ENCODE results near the gene CALHM1.
"Not testable (repeated sequence)": the region's sequence is repeated elsewhere in the genome, so short reads cannot be mapped to it uniquely, and the experiment has no call there.

CALHM1 gene

DNA sequence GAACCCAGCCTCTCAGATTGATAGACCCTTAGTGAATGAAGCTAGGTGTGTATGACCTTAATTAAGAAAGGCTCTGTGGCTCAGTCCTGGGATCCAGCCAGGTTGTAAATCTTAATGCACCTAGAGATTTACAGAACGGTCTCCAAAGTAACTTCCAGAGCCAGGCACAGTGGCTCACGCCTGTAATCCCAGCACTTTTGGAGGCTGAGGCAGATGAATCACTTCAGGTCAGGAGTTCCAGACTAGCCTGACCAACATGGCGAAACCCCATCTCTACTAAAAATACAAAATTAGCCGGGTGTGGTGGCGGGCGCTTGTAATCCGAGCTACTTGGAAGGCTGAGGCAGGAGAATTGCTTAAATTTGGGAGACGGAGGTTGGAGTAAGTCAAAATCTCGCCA, 30.8 kb downstream of the CALHM1 start:
- no peak for DNase-seq

DNA sequence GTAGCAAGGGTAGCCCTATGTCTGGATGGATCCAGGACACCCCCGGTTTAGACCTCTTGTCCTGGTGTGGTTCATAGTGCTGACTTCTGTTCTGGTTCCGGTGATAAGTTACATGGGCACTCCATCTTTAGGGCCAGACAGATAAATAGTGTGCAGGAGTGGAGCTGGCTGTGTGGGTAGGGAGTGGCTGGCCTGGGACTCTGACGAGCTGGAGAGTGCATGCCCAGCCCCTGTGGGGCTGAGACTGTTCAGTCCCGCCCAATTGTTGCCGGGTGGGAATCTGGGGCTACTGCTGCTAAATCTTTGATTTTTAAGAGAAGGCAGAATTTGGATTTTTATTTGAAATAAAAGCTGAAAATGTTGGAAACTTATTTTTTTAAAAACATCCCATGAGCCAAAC, 35.0 kb downstream of the CALHM1 start:
- DNase-seq, result no peak

DNA sequence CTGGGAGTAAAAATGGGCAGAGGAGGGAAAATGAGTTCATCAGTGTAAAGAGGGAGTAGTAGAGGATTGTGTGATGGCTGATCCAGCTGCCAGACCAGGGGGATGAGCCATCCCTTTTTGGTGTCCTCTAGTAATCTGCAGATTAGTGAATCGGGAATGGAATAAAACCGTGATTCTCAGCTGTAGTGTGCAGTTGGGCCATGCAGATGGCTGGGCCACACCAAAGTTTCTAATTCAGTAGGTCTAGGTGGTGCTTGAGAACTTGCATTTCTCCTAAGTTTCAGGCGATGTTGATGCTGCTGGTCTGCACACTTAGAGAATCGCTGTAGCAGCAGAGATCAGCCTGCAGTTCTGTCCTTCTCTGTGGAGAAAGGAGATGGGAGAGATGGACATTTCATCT, 39.6 kb downstream of the CALHM1 start:
- DNase-seq, result no peak

DNA sequence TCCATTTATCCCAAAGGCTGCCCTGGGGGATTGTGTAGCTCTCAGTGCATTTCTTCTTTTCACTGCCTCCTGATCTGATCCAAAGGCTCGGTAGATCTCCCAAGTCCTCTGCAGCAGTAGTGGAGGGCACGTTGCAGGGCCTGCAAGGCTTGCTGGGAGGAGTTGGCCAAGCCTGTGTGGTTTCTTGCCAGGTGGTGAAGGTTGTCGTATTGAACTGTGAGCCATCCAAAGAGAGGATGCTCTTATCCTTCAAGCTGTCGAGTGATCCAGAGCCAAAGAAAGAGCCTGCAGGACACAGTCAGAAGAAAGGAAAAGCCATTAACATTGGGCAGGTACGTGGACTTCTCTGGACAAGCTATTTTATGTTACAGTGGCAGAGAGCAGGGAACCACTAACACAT, 41.1 kb downstream of the CALHM1 start:
- DNase-seq, result no peak

DNA sequence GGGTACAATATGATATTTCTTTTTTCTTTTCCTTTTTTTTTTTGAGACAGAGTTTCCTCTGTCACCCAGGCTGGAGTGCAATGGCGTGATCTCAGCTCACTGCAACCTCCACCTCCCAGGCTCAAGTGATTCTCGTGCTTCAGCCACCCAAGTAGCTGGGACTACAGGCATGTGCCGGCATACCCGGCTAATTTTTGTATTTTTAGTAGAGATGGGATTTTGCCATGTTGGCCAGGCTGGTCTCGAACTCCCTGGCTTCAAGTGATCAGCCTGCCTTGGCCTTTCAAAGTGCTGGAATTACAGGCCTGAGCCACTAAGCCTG, 41.6 kb downstream of the CALHM1 start:
- DNase-seq, result not testable (repeated sequence)

DNA sequence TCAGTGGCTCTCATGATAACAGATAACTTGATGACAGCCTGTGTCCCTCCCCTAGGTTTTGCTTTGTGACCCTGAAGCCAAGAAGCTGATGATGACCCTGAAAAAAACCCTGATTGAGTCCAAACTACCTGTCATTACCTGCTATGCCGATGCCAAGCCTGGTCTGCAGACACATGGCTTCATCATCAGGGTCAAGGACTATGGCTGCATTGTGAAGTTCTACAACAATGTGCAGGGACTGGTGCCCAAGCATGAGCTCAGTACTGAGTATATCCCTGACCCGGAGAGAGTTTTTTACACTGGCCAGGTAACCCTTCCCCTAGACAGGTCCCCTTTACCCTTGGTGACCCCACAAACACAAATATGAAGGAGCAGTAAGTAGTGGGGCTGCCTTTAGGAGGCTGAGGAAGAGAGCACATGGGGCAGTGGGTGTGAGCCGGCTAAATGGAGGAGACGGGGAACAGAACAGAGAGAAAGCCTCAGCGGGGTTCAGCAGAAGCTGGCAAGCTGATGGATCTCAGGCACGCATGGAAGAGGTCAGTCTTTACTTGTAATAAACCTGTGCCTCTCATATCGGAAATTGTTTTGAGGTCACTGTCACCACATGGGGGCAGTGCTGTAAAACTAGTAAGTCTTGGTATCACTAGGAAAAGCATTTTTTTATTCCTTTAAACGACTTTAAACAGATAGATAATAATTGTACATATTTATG, 42.1 kb downstream of the CALHM1 start:
- peak in 3 of 4 experiments; percentile 18 to 29 (median 25) for DNase-seq

DNA sequence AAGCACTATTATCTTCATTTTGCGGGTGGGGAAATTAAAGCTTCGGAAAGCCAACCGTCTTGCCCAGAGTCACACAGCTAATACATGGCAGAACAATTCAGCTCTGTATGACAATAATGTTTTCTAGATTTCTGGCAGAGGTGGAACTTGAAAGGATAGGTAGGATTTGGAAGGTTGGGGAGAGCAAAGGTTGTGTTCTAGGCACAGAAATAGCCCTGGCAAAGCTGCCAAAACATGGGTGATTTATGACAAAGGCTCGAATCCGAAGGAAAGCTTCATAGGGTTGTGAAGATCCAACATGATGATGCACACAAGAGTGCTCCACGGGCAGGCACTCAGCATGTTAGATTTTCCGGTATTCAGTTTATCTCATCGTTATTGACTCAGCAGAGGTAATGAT, 43.1 kb downstream of the CALHM1 start:
- no peak for DNase-seq

DNA sequence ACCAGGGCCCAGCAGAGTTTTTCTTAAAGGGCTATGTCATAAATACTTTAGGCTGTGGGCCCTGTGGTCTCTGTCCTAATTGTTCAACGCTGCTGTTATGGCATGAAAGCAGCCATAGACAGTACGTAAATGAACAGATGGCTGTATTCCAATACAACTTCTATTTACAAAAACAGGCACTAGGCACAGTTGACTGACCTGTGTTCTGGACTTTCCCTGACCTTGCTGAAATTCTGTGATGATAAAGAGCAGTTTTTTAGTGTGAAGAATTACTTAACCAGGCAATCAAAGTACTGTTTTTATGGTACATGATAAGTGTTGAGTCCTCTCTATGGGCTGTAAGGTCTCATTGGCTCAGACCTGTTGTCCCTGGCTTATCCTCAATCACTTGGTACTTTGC, 45.1 kb downstream of the CALHM1 start:
- DNase-seq, result no peak
